SK-N-SH (cell line): Measurements from ENCODE around the gene PCNT. TPM values are rescaled to one million over a fixed set of nuclear protein-coding genes. Genes with fewer than 3 reads are reported as not detected.

Experiments used
- CTCF ChIA-PET: fragments of 300-600, 350-600 bp; formaldehyde crosslinking; extraction: SDS; loops from one replicate; lab custom pipeline; 2021; lab: Yijun Ruan, JAX
- POLR2A ChIA-PET: fragments of 350-600 bp; sonication (Branson Sonifier 250); formaldehyde crosslinking; extraction: SDS; loops from one replicate; lab custom pipeline; 2020; ENCODE audit warnings: antibody characterized with exemption, inconsistent platforms; lab: Yijun Ruan, JAX
- DNase-seq: peaks from one replicate; pipeline ENCODE4 v3.0.0; 2012
- H2AFZ ChIP-seq: fragments of 200-600 bp; sonication (generic); 2 replicates; pipeline ENCODE4 v1.8.1; 2016; ENCODE audit warnings: antibody characterized with exemption, mild to moderate bottlenecking, low read depth
- H3F3A ChIP-seq: fragments of 200-600 bp; sonication (generic); replicated peaks from 2 replicates; pipeline ENCODE3; 2016; ENCODE audit warnings: antibody characterized with exemption, mild to moderate bottlenecking; ENCODE audit not compliant: insufficient read depth
- H3K27ac ChIP-seq, 2 experiments: fragments of 200-500 bp in 1 of 2; fragments of 200-600 bp in 1 of 2; sonication (Bioruptor generic) in 1 of 2; sonication (generic), shearing (Covaris generic) in 1 of 2; 2 replicates each; pipeline versions ENCODE4 v1.5.1 to v1.6.1; 2014 to 2016; ENCODE audit warnings: low read depth in 2 of 2, inconsistent platforms in 1 of 2, low read length in 1 of 2, mild to moderate bottlenecking in 1 of 2, mixed read lengths in 1 of 2
- H3K27me3 ChIP-seq: fragments of 200-600 bp; sonication (generic), shearing (Covaris generic); 2 replicates; pipeline ENCODE4 v1.6.1; 2016; ENCODE audit warnings: mixed run types; ENCODE audit not compliant: insufficient read depth
- H3K36me3 ChIP-seq, 2 experiments: fragments of 200-500 bp in 1 of 2; fragments of 200-600 bp in 1 of 2; sonication (Bioruptor generic) in 1 of 2; sonication (generic) in 1 of 2; replicated peaks in 1 of 2; 2 replicates each; pipeline versions ENCODE3 to v1.5.1; 2014 to 2016; ENCODE audit warnings: low read length in 1 of 2, mild to moderate bottlenecking in 1 of 2; ENCODE audit not compliant: insufficient read depth in 2 of 2, control insufficient read depth in 1 of 2
- H3K4me1 ChIP-seq, 2 experiments: fragments of 200-500 bp in 1 of 2; fragments of 200-600 bp in 1 of 2; sonication (Bioruptor generic) in 1 of 2; sonication (generic), shearing (Covaris generic) in 1 of 2; 2 replicates each; pipeline versions ENCODE4 v1.5.1 to v1.6.1; 2014 to 2016; ENCODE audit warnings: low read depth in 1 of 2, low read length in 1 of 2, mixed run types in 1 of 2; ENCODE audit not compliant: insufficient read depth in 2 of 2, control insufficient read depth in 1 of 2
- H3K4me2 ChIP-seq: fragments of 200-600 bp; sonication (generic), shearing (Covaris generic); 2 replicates; pipeline ENCODE4 v1.6.1; 2017; ENCODE audit warnings: mixed run types
- H3K4me3 ChIP-seq, 2 experiments: fragments of 200-500 bp in 1 of 2; fragments of 200-600 bp in 1 of 2; sonication (Bioruptor generic) in 1 of 2; sonication (generic), shearing (Covaris generic) in 1 of 2; 2 replicates each; pipeline versions ENCODE4 v1.5.1 to v1.8.1; 2014 to 2016; ENCODE audit warnings: low read depth in 2 of 2, inconsistent platforms in 1 of 2, low read length in 1 of 2, mild to moderate bottlenecking in 1 of 2, mixed read lengths in 1 of 2, moderate library complexity in 1 of 2
- H3K79me2 ChIP-seq: fragments of 200-600 bp; sonication (generic); 2 replicates; pipeline ENCODE4 v1.8.1; 2017; ENCODE audit warnings: mild to moderate bottlenecking; ENCODE audit not compliant: insufficient read depth
- H3K9ac ChIP-seq: fragments of 200-600 bp; sonication (generic); 2 replicates; pipeline ENCODE4 v1.6.1; 2017; ENCODE audit warnings: mixed run types
- H3K9me2 ChIP-seq: fragments of 200-600 bp; sonication (generic); 2 replicates; pipeline ENCODE4 v1.6.1; 2017; ENCODE audit warnings: mixed run types
- H3K9me3 ChIP-seq: fragments of 200-600 bp; sonication (generic); 2 replicates; pipeline ENCODE4 v1.6.1; 2017; ENCODE audit warnings: mixed run types, mild to moderate bottlenecking, moderate library complexity
- H4K20me1 ChIP-seq: fragments of 200-600 bp; sonication (generic); 2 replicates; pipeline ENCODE4 v1.6.1; 2017; ENCODE audit warnings: mild to moderate bottlenecking, mixed run types; ENCODE audit not compliant: insufficient read depth
- ELF1 ChIP-seq: IDR thresholded peaks from 2 replicates; pipeline ENCODE4 v1.4.0; 2012
- EZH2phosphoT487 ChIP-seq: fragments of 200-600 bp; sonication (generic); IDR thresholded peaks from 2 replicates; pipeline ENCODE4 v1.6.1; 2017; ENCODE audit warnings: low read depth, mixed run types, mild to moderate bottlenecking, antibody characterized with exemption, moderate library complexity, borderline replicate concordance
- FOSL2 ChIP-seq: IDR thresholded peaks from 2 replicates; pipeline ENCODE4 v1.4.0; 2012; ENCODE audit warnings: low read depth, mild to moderate bottlenecking, moderate library complexity, borderline replicate concordance
- FOXM1 ChIP-seq: IDR thresholded peaks from 2 replicates; pipeline ENCODE4 v1.4.0; 2012; ENCODE audit warnings: low read depth, mild to moderate bottlenecking
- GABPA ChIP-seq: IDR thresholded peaks from 2 replicates; pipeline ENCODE4 v1.4.0; 2012; ENCODE audit warnings: low read depth, mild to moderate bottlenecking
- GATA2 ChIP-seq: sonication (generic); formaldehyde crosslinking; IDR thresholded peaks from 2 replicates; pipeline ENCODE4 v1.5.0; 2020; ENCODE audit warnings: mild to moderate bottlenecking, missing genetic modification reagents
- JUND ChIP-seq: IDR thresholded peaks from 2 replicates; pipeline ENCODE4 v1.4.0; 2012
- MXI1 ChIP-seq: IDR thresholded peaks from 2 replicates; pipeline ENCODE4 v1.6.1; 2012; ENCODE audit warnings: mild to moderate bottlenecking, low read depth, low read length, improper control_type of control experiment
- POLR2AphosphoS5 ChIP-seq: IDR thresholded peaks from 2 replicates; pipeline ENCODE4 v1.6.1; 2012; ENCODE audit warnings: low read depth, low read length
- RAD21 ChIP-seq: IDR thresholded peaks from 2 replicates; pipeline ENCODE4 v1.6.1; 2012; ENCODE audit warnings: mild to moderate bottlenecking, low read length
- RFX5 ChIP-seq: IDR thresholded peaks from 2 replicates; pipeline ENCODE4 v1.6.1; 2012; ENCODE audit warnings: mild to moderate bottlenecking, improper control_type of control experiment, low read length
- SIN3A ChIP-seq: IDR thresholded peaks from 2 replicates; pipeline ENCODE4 v1.6.1; 2012; ENCODE audit warnings: low read depth, mild to moderate bottlenecking, low read length, moderate library complexity, borderline replicate concordance
- TAF1 ChIP-seq: IDR thresholded peaks from 2 replicates; pipeline ENCODE4 v1.6.1; 2012; ENCODE audit warnings: low read depth, mild to moderate bottlenecking, low read length, moderate library complexity, borderline replicate concordance
- TEAD4 ChIP-seq: IDR thresholded peaks from 2 replicates; pipeline ENCODE4 v1.4.0; 2012; ENCODE audit warnings: mild to moderate bottlenecking, borderline replicate concordance; ENCODE audit not compliant: insufficient read depth
- YY1 ChIP-seq: IDR thresholded peaks from 2 replicates; pipeline ENCODE4 v1.4.0; 2012; ENCODE audit warnings: low read depth, mild to moderate bottlenecking
- WGBS: methylation state at CpG from one replicate; pipeline ENCODE4 v1.1.6; 2017; ENCODE audit warnings: low lambda C conversion rate; 5-methylcytosine and 5-hydroxymethylcytosine counted together
- polyA plus RNA-seq, 3 experiments: library from polyadenylated mRNA; depleted of rRNA; stranded (reverse); fragments of >200 nt; gene quantifications; 2 replicates each; pipeline ENCODE4 v1.2.3, GENCODE V29; 2012
- TF ChIP-seq, protein P1 (sequence below): fragments of 150-350 bp; IDR thresholded peaks from 2 replicates; pipeline ENCODE4 v1.6.1; 2017; ENCODE audit warnings: antibody characterized with exemption, low read length, low read depth, borderline replicate concordance
- TF ChIP-seq, protein P2 (sequence below): IDR thresholded peaks from 2 replicates; pipeline ENCODE4 v1.4.0; 2012; ENCODE audit warnings: low read depth
- TF ChIP-seq, protein P3 (sequence below): fragments of 200-600 bp; sonication (generic); IDR thresholded peaks from 2 replicates; pipeline ENCODE4 v1.6.1; 2017; ENCODE audit warnings: antibody characterized with exemption, mild to moderate bottlenecking, moderate library complexity
- TF ChIP-seq, protein P4 (sequence below): IDR thresholded peaks from 2 replicates; pipeline ENCODE4 v1.6.1; 2012; ENCODE audit warnings: mild to moderate bottlenecking, low read depth, low read length, moderate library complexity
- TF ChIP-seq, protein P5 (sequence below): IDR thresholded peaks from 2 replicates; pipeline ENCODE4; 2012

PCNT gene
- polyA plus RNA-seq, 1 of the 3 experiments (the other 2 are of a cell fraction) = 15.7 TPM

DNA sequence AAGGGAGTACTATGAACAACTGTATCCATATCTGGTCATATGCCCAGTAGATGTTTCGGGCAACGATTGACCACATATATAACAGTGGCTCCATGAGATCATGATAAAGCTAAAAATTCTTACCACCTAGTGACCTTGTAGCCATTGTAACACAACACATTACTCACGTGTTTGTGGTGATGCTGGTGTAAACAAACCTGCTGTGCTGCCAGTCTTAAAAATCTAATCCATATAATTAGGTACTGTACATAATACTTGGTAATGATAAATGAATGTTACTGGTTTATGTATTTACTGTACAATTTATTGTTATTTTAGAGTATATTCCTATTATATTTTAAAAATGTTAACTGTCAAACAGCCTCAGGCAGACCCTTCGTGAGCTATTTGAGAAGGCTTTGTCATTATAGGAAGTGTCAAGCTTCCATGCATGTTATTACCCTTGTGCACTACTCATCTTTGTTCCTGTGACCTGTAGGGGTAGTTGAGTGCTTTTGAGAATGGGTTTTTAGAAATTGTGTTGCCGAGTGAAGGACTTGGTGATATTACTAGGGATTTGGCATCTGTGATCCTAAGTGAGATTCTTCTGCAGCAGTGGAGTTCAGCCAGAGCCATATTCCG lies 158.4 kb downstream of the PCNT start:
- ChIA-PET POLR2A (no interaction called here), CTCF (interaction anchor here (1.3 kb wide), 1 partner anchor 20 kb away, joined by 3 read pairs; no protein-coding TSS in a partner anchor)
- Histone ChIP-seq H3F3A (no peaks in the 10 kb centered on the region), H2AFZ (no peak overlapping the region), H3K36me3 (peaks cover 4 to 41% of the 10 kb centered on the region in 2 experiments), H3K4me1 (no peaks in the 10 kb centered on the region; a peak in 2 of 4 replicates), H3K9me3 (no peaks in the 10 kb centered on the region), H3K9me2 (no peaks in the 10 kb centered on the region), H3K4me3 (no peak overlapping the region), H3K79me2 (peaks cover 74% of the 10 kb centered on the region), H4K20me1 (no peaks in the 10 kb centered on the region), H3K27me3 (no peaks in the 10 kb centered on the region), H3K4me2 (no peak overlapping the region), H3K27ac (no peak overlapping the region), H3K9ac (no peak overlapping the region)
- WGBS = 94% methylated on average over 6 of the region's 6 CpGs
- DNase-seq = no peak
- no peak for TF ChIP-seq POLR2AphosphoS5
- TF ChIP-seq YY1 = no peak
- TF ChIP-seq SIN3A = no peak
- no peak for TF ChIP-seq GABPA
- no peak for TF ChIP-seq RAD21
- TF ChIP-seq FOXM1 = no peak
- TF ChIP-seq JUND = no peak
- TF ChIP-seq FOSL2 = no peak
- no peak for TF ChIP-seq RFX5
- TF ChIP-seq TAF1 = no peak
- no peak for TF ChIP-seq TEAD4
- TF ChIP-seq, protein P1, sequence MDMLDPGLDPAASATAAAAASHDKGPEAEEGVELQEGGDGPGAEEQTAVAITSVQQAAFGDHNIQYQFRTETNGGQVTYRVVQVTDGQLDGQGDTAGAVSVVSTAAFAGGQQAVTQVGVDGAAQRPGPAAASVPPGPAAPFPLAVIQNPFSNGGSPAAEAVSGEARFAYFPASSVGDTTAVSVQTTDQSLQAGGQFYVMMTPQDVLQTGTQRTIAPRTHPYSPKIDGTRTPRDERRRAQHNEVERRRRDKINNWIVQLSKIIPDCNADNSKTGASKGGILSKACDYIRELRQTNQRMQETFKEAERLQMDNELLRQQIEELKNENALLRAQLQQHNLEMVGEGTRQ = no peak
- TF ChIP-seq, protein P2, sequence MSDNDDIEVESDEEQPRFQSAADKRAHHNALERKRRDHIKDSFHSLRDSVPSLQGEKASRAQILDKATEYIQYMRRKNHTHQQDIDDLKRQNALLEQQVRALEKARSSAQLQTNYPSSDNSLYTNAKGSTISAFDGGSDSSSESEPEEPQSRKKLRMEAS = no peak
- TF ChIP-seq, protein P3, sequence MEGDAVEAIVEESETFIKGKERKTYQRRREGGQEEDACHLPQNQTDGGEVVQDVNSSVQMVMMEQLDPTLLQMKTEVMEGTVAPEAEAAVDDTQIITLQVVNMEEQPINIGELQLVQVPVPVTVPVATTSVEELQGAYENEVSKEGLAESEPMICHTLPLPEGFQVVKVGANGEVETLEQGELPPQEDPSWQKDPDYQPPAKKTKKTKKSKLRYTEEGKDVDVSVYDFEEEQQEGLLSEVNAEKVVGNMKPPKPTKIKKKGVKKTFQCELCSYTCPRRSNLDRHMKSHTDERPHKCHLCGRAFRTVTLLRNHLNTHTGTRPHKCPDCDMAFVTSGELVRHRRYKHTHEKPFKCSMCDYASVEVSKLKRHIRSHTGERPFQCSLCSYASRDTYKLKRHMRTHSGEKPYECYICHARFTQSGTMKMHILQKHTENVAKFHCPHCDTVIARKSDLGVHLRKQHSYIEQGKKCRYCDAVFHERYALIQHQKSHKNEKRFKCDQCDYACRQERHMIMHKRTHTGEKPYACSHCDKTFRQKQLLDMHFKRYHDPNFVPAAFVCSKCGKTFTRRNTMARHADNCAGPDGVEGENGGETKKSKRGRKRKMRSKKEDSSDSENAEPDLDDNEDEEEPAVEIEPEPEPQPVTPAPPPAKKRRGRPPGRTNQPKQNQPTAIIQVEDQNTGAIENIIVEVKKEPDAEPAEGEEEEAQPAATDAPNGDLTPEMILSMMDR = no peak
- TF ChIP-seq ELF1 = no peak
- TF ChIP-seq GATA2 (CRISPR knock-in tag) = no peak

DNA sequence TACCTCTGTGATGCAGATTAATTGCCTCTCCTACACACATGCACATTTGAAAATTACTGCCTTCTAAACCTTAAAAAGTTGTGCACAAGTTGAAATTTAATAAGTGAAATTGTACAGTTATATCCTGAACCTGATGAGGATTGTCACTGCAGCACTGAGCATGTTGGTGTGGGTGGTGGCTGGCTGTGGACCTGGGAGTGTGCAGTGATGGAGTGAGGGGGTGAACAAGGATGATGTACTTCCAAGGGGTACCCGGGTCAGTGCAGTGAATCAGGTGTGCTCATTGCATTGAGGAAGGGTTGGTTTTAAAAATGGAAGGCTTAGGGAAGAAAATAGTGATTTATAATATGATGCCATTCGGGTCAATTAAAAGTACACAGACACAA lies 158.9 kb downstream of the PCNT start:
- ChIA-PET POLR2A (no interaction called here), CTCF (interaction anchor here (0.7 to 1.3 kb wide), 2 partner anchors 21 to 71 kb away, joined by 3 read pairs; no protein-coding TSS in a partner anchor)
- Histone ChIP-seq H3K27ac (no peak overlapping the region), H3K4me3 (no peak overlapping the region), H3K9ac (no peak overlapping the region), H3F3A (no peaks in the 10 kb centered on the region), H2AFZ (no peak overlapping the region), H4K20me1 (no peaks in the 10 kb centered on the region), H3K27me3 (no peaks in the 10 kb centered on the region), H3K4me2 (no peak overlapping the region), H3K9me2 (no peaks in the 10 kb centered on the region), H3K36me3 (peaks cover 9 to 41% of the 10 kb centered on the region in 2 experiments), H3K4me1 (no peaks in the 10 kb centered on the region; a peak in 2 of 4 replicates), H3K9me3 (no peaks in the 10 kb centered on the region), H3K79me2 (peaks cover 70% of the 10 kb centered on the region; the same call in 1 of the 2 replicates)
- 62% methylated on average over 2 of the region's 2 CpGs for WGBS
- no peak for DNase-seq
- TF ChIP-seq ELF1 (no peak), TEAD4 (no peak), YY1 (no peak), RFX5 (no peak), FOSL2 (no peak), FOXM1 (no peak), MXI1 (no peak), RAD21 (no peak), EZH2phosphoT487 (no peak), GATA2 (CRISPR knock-in tag) (no peak)
- TF ChIP-seq, protein P4, sequence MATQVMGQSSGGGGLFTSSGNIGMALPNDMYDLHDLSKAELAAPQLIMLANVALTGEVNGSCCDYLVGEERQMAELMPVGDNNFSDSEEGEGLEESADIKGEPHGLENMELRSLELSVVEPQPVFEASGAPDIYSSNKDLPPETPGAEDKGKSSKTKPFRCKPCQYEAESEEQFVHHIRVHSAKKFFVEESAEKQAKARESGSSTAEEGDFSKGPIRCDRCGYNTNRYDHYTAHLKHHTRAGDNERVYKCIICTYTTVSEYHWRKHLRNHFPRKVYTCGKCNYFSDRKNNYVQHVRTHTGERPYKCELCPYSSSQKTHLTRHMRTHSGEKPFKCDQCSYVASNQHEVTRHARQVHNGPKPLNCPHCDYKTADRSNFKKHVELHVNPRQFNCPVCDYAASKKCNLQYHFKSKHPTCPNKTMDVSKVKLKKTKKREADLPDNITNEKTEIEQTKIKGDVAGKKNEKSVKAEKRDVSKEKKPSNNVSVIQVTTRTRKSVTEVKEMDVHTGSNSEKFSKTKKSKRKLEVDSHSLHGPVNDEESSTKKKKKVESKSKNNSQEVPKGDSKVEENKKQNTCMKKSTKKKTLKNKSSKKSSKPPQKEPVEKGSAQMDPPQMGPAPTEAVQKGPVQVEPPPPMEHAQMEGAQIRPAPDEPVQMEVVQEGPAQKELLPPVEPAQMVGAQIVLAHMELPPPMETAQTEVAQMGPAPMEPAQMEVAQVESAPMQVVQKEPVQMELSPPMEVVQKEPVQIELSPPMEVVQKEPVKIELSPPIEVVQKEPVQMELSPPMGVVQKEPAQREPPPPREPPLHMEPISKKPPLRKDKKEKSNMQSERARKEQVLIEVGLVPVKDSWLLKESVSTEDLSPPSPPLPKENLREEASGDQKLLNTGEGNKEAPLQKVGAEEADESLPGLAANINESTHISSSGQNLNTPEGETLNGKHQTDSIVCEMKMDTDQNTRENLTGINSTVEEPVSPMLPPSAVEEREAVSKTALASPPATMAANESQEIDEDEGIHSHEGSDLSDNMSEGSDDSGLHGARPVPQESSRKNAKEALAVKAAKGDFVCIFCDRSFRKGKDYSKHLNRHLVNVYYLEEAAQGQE = no peak
- TF ChIP-seq, protein P5, sequence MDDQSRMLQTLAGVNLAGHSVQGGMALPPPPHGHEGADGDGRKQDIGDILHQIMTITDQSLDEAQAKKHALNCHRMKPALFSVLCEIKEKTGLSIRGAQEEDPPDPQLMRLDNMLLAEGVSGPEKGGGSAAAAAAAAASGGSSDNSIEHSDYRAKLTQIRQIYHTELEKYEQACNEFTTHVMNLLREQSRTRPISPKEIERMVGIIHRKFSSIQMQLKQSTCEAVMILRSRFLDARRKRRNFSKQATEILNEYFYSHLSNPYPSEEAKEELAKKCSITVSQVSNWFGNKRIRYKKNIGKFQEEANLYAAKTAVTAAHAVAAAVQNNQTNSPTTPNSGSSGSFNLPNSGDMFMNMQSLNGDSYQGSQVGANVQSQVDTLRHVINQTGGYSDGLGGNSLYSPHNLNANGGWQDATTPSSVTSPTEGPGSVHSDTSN = no peak
